GF-D8 (cell line): ENCODE data around the gene MAGEC1.
"Not testable (repeated sequence)": the region's sequence is repeated elsewhere in the genome, so short reads cannot be mapped to it uniquely, and the experiment has no call there.

ENCODE experiments used
- DNase-seq: peaks from one replicate; lab custom pipeline; 2025; lab: John Stamatoyannopoulos, UW

The MAGEC1 gene

GRCh38 chrX:141903400-141904155, at the start of gene MAGEC1:
Gene MAGEC1 (plus strand): TSS chrX:141903894. CDS start chrX:141905073, 1,179 bp downstream.
- DNase-seq = no peak

- no peak for DNase-seq
Measured at GRCh38 chrX:141857479-141857878, 46.2 kb upstream of the MAGEC1 start.

GRCh38 chrX:141879616-141880015, 24.1 kb upstream of the MAGEC1 start:
- no peak for DNase-seq

- DNase-seq = not testable (repeated sequence)
Measured at GRCh38 chrX:141888811-141889210, 14.9 kb upstream of the MAGEC1 start.

GRCh38 chrX:141894733-141895132, 9.0 kb upstream of the MAGEC1 start:
- DNase-seq = no peak

GRCh38 chrX:141897690-141898089, 6.0 kb upstream of the MAGEC1 start:
- no peak for DNase-seq

GRCh38 chrX:141902366-141902765, 1.3 kb upstream of the MAGEC1 start:
- no peak for DNase-seq

GRCh38 chrX:141904262-141904661, 568 bp downstream of the MAGEC1 start:
- no peak for DNase-seq

GRCh38 chrX:141917801-141918200, 14.1 kb downstream of the MAGEC1 start:
- DNase-seq = no peak

- DNase-seq = no peak
Measured at GRCh38 chrX:141924293-141924692, 20.6 kb downstream of the MAGEC1 start.

GRCh38 chrX:141928432-141928831, 24.7 kb downstream of the MAGEC1 start:
- DNase-seq = no peak

GRCh38 chrX:141934059-141934641, 30.5 kb downstream of the MAGEC1 start:
- no peak for DNase-seq

- DNase-seq = no peak
Measured at GRCh38 chrX:141935645-141936044, 32.0 kb downstream of the MAGEC1 start.

GRCh38 chrX:141936080-141936479, 32.4 kb downstream of the MAGEC1 start:
- no peak for DNase-seq

GRCh38 chrX:141941234-141941633, 37.5 kb downstream of the MAGEC1 start:
- no peak for DNase-seq

GRCh38 chrX:141945426-141945825, 41.7 kb downstream of the MAGEC1 start:
- DNase-seq = no peak

GRCh38 chrX:141947350-141947749, 43.7 kb downstream of the MAGEC1 start:
- DNase-seq = no peak

- DNase-seq = no peak
Measured at GRCh38 chrX:141952603-141953002, 48.9 kb downstream of the MAGEC1 start.

GRCh38 chrX:141958675-141959074, 55.0 kb downstream of the MAGEC1 start:
- no peak for DNase-seq
